ENCODE data around the gene INSIG1.

The INSIG1 gene

GRCh38 chr7:155303039-155303593 is 5.4 kb downstream of the INSIG1 start:
- no peak for DNase-seq (ENCODE audit: extremely low spot score)
- ChIA-PET CTCF (no interaction called here), POLR2A (no interaction called here)
- TF ChIP-seq ZNF384 (IDR thresholded peaks at IDR 0.05) (no peak), L3MBTL2 (conservative IDR thresholded peaks at IDR 0.05) (no peak), FOXM1 (IDR thresholded peaks at IDR 0.05; ENCODE audit: borderline replicate concordance) (no peak), CTBP1 (IDR thresholded peaks at IDR 0.05; ENCODE audit: borderline replicate concordance) (no peak), NFRKB (IDR thresholded peaks at IDR 0.05) (no peak), ELF4 (IDR thresholded peaks at IDR 0.05) (no peak), ARNT (IDR thresholded peaks at IDR 0.05) (no peak), LEF1 (IDR thresholded peaks at IDR 0.05; ENCODE audit: borderline replicate concordance) (no peak), SP1 (IDR thresholded peaks at IDR 0.05) (no peak), TARDBP (IDR thresholded peaks at IDR 0.05) (no peak), BHLHE40 (IDR thresholded peaks at IDR 0.05; ENCODE audit: borderline replicate concordance) (no peak), FOXK2 (IDR thresholded peaks at IDR 0.05) (no peak), SUZ12 (IDR thresholded peaks at IDR 0.05) (no peak), HDGF (IDR thresholded peaks at IDR 0.05; ENCODE audit: borderline replicate concordance) (no peak), FOXA1 (IDR thresholded peaks at IDR 0.05) (no peak)
- TF ChIP-seq, protein P1, sequence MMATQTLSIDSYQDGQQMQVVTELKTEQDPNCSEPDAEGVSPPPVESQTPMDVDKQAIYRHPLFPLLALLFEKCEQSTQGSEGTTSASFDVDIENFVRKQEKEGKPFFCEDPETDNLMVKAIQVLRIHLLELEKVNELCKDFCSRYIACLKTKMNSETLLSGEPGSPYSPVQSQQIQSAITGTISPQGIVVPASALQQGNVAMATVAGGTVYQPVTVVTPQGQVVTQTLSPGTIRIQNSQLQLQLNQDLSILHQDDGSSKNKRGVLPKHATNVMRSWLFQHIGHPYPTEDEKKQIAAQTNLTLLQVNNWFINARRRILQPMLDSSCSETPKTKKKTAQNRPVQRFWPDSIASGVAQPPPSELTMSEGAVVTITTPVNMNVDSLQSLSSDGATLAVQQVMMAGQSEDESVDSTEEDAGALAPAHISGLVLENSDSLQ (IDR thresholded peaks at IDR 0.05): no peak

GRCh38 chr7:155303897-155304296 is 6.2 kb downstream of the INSIG1 start:
- POLR2A ChIA-PET: interaction anchor here (0.6 kb wide), 1 partner anchor 1112 kb away, joined by 3 read pairs; no protein-coding TSS in a partner anchor
- TF ChIP-seq ZNF384 (IDR thresholded peaks at IDR 0.05): no peak
- no peak for TF ChIP-seq SUZ12 (IDR thresholded peaks at IDR 0.05)
- TF ChIP-seq ARNT (IDR thresholded peaks at IDR 0.05): no peak
- TF ChIP-seq CTBP1 (IDR thresholded peaks at IDR 0.05; ENCODE audit: borderline replicate concordance): no peak
- TF ChIP-seq HDGF (IDR thresholded peaks at IDR 0.05; ENCODE audit: borderline replicate concordance): no peak

GRCh38 chr7:155305231-155305904 is 7.7 kb downstream of the INSIG1 start:
- no peak for TF ChIP-seq FOXK2 (IDR thresholded peaks at IDR 0.05)
- no peak for TF ChIP-seq CTBP1 (IDR thresholded peaks at IDR 0.05; ENCODE audit: borderline replicate concordance)
- no peak for TF ChIP-seq HDGF (IDR thresholded peaks at IDR 0.05; ENCODE audit: borderline replicate concordance)
- TF ChIP-seq, protein P1 (IDR thresholded peaks at IDR 0.05): no peak
- no peak for TF ChIP-seq TARDBP (IDR thresholded peaks at IDR 0.05)
- no peak for TF ChIP-seq ZNF384 (IDR thresholded peaks at IDR 0.05)
- no peak for TF ChIP-seq SP1 (IDR thresholded peaks at IDR 0.05)
- TF ChIP-seq BHLHE40 (IDR thresholded peaks at IDR 0.05; ENCODE audit: borderline replicate concordance): no peak
- no peak for TF ChIP-seq L3MBTL2 (conservative IDR thresholded peaks at IDR 0.05)
- TF ChIP-seq ELF4 (IDR thresholded peaks at IDR 0.05): no peak
- TF ChIP-seq LEF1 (IDR thresholded peaks at IDR 0.05; ENCODE audit: borderline replicate concordance): no peak
- CTCF ChIA-PET: interaction anchor here (1.0 kb wide), 1 partner anchor 40 kb away, joined by 3 read pairs; no protein-coding TSS in a partner anchor

More at GRCh38 chr7:155303897-155304296, 6.2 kb downstream of the INSIG1 start:
- CTCF ChIA-PET: no interaction called here
- no peak for DNase-seq (ENCODE audit: extremely low spot score)

GRCh38 chr7:155306673-155307470 is 9.2 kb downstream of the INSIG1 start:
- no peak for TF ChIP-seq TARDBP (IDR thresholded peaks at IDR 0.05)
- no peak for TF ChIP-seq HDGF (IDR thresholded peaks at IDR 0.05; ENCODE audit: borderline replicate concordance)
- no peak for TF ChIP-seq NFRKB (IDR thresholded peaks at IDR 0.05)
- TF ChIP-seq CTBP1 (IDR thresholded peaks at IDR 0.05; ENCODE audit: borderline replicate concordance): no peak
- no peak for TF ChIP-seq FOXA1 (IDR thresholded peaks at IDR 0.05)
- TF ChIP-seq L3MBTL2 (conservative IDR thresholded peaks at IDR 0.05): no peak
- TF ChIP-seq, protein P1 (IDR thresholded peaks at IDR 0.05): no peak
- no peak for TF ChIP-seq FOXM1 (IDR thresholded peaks at IDR 0.05; ENCODE audit: borderline replicate concordance)
- TF ChIP-seq SP1 (IDR thresholded peaks at IDR 0.05): no peak
- no peak for TF ChIP-seq SUZ12 (IDR thresholded peaks at IDR 0.05)
- TF ChIP-seq ARNT (IDR thresholded peaks at IDR 0.05): no peak
- no peak for TF ChIP-seq BHLHE40 (IDR thresholded peaks at IDR 0.05; ENCODE audit: borderline replicate concordance)
- TF ChIP-seq FOXK2 (IDR thresholded peaks at IDR 0.05): no peak
- no peak for TF ChIP-seq ELF4 (IDR thresholded peaks at IDR 0.05)
- TF ChIP-seq LEF1 (IDR thresholded peaks at IDR 0.05; ENCODE audit: borderline replicate concordance): no peak
- TF ChIP-seq ZNF384 (IDR thresholded peaks at IDR 0.05): no peak
- DNase-seq (ENCODE audit: extremely low spot score): no peak
- CTCF ChIA-PET: interaction anchor here (1.1 kb wide), 1 partner anchor 19 kb away, joined by 3 read pairs; no protein-coding TSS in a partner anchor
- POLR2A ChIA-PET: interaction anchor here (1.3 kb wide), 1 partner anchor 10 kb away, joined by 3 read pairs; no protein-coding TSS in a partner anchor

More at GRCh38 chr7:155305231-155305904, 7.7 kb downstream of the INSIG1 start:
- POLR2A ChIA-PET: interaction anchor here (1.3 kb wide), 1 partner anchor 9 kb away, joined by 3 read pairs; no protein-coding TSS in a partner anchor
- no peak for DNase-seq (ENCODE audit: extremely low spot score)

- no peak for DNase-seq (ENCODE audit: extremely low spot score)
- TF ChIP-seq BHLHE40 (IDR thresholded peaks at IDR 0.05; ENCODE audit: borderline replicate concordance) (no peak), ELF4 (IDR thresholded peaks at IDR 0.05) (no peak), HDGF (IDR thresholded peaks at IDR 0.05; ENCODE audit: borderline replicate concordance) (no peak), NFRKB (IDR thresholded peaks at IDR 0.05) (no peak), CTBP1 (IDR thresholded peaks at IDR 0.05; ENCODE audit: borderline replicate concordance) (no peak), ZNF384 (IDR thresholded peaks at IDR 0.05) (no peak), FOXK2 (IDR thresholded peaks at IDR 0.05) (no peak), FOXA1 (IDR thresholded peaks at IDR 0.05) (no peak), TARDBP (IDR thresholded peaks at IDR 0.05) (no peak), LEF1 (IDR thresholded peaks at IDR 0.05; ENCODE audit: borderline replicate concordance) (no peak), ARNT (IDR thresholded peaks at IDR 0.05) (no peak), SUZ12 (IDR thresholded peaks at IDR 0.05) (no peak), FOXM1 (IDR thresholded peaks at IDR 0.05; ENCODE audit: borderline replicate concordance) (no peak), SP1 (IDR thresholded peaks at IDR 0.05) (no peak), L3MBTL2 (conservative IDR thresholded peaks at IDR 0.05) (no peak)
- POLR2A ChIA-PET: no interaction called here
- CTCF ChIA-PET: no interaction called here
Observed at GRCh38 chr7:155308330-155309020, 10.8 kb downstream of the INSIG1 start.

Data from HEK293T (cell line).